ENCODE measurements around the gene SLC25A45. TPM values are rescaled to one million over a fixed set of nuclear protein-coding genes. Genes with fewer than 3 reads are reported as not detected.

SLC25A45 gene
- total RNA-seq, 1 donor from 2014 or later: 19.4 TPM

- Mint-ChIP-seq H3K27me3 (ENCODE audit: insufficient read depth) (no peaks in the 10 kb centered on the region), H3K4me3 (no peak overlapping the region), H3K4me1 (ENCODE audit: low read depth) (no peaks in the 10 kb centered on the region), H3K27ac (no peak overlapping the region), H3K9me3 (no peaks in the 10 kb centered on the region), H3K36me3 (ENCODE audit: low read depth) (peaks cover 21% of the 10 kb centered on the region)
- intact Hi-C loops (cut with micrococcal nuclease): no loop called here
- no peak for DNase-seq (ENCODE audit: low spot score)
Observed at GRCh38 chr11:65396769-65397745, 14.6 kb upstream of the SLC25A45 start.

GRCh38 chr11:65395961-65396530 is 13.6 kb upstream of the SLC25A45 start:
- H3K27ac Mint-ChIP-seq: no peak overlapping the region

GRCh38 chr11:65394125-65394536 is 11.7 kb upstream of the SLC25A45 start:
- H3K9me3 Mint-ChIP-seq: no peaks in the 10 kb centered on the region
- intact Hi-C loops (cut with micrococcal nuclease): no loop called here
- peaks cover 14% of the 10 kb centered on the region for H3K4me1 Mint-ChIP-seq (ENCODE audit: low read depth)
- H3K36me3 Mint-ChIP-seq (ENCODE audit: low read depth): peaks cover 24% of the 10 kb centered on the region
- H3K4me3 Mint-ChIP-seq: no peak overlapping the region
- H3K27me3 Mint-ChIP-seq (ENCODE audit: insufficient read depth): no peaks in the 10 kb centered on the region
- DNase-seq (ENCODE audit: low spot score): no peak
- no peak overlapping the region for H3K27ac Mint-ChIP-seq

More at GRCh38 chr11:65395961-65396530, 13.6 kb upstream of the SLC25A45 start:
- H3K9me3 Mint-ChIP-seq: no peaks in the 10 kb centered on the region
- intact Hi-C loops (cut with micrococcal nuclease): no loop called here
- no peaks in the 10 kb centered on the region for H3K27me3 Mint-ChIP-seq (ENCODE audit: insufficient read depth)
- H3K36me3 Mint-ChIP-seq (ENCODE audit: low read depth): peaks cover 21% of the 10 kb centered on the region
- peaks cover 2% of the 10 kb centered on the region for H3K4me1 Mint-ChIP-seq (ENCODE audit: low read depth)
- no peak for DNase-seq (ENCODE audit: low spot score)
- no peak overlapping the region for H3K4me3 Mint-ChIP-seq

- H3K27me3 Mint-ChIP-seq (ENCODE audit: insufficient read depth): no peaks in the 10 kb centered on the region
Observed at GRCh38 chr11:65393513-65394079, 11.2 kb upstream of the SLC25A45 start.

GRCh38 chr11:65392899-65393298 is 10.5 kb upstream of the SLC25A45 start:
- no peak overlapping the region for H3K4me3 Mint-ChIP-seq
- no peaks in the 10 kb centered on the region for H3K27me3 Mint-ChIP-seq (ENCODE audit: insufficient read depth)
- H3K36me3 Mint-ChIP-seq (ENCODE audit: low read depth): peaks cover 24% of the 10 kb centered on the region
- H3K4me1 Mint-ChIP-seq (ENCODE audit: low read depth): peaks cover 27% of the 10 kb centered on the region
- no peaks in the 10 kb centered on the region for H3K9me3 Mint-ChIP-seq
- H3K27ac Mint-ChIP-seq: peak overlapping the region; percentile 44
- intact Hi-C loops (cut with micrococcal nuclease): no loop called here
- DNase-seq (ENCODE audit: low spot score): no peak

More at GRCh38 chr11:65393513-65394079, 11.2 kb upstream of the SLC25A45 start:
- H3K27ac Mint-ChIP-seq: no peak overlapping the region
- H3K36me3 Mint-ChIP-seq (ENCODE audit: low read depth): peaks cover 25% of the 10 kb centered on the region
- no peak overlapping the region for H3K4me3 Mint-ChIP-seq
- H3K4me1 Mint-ChIP-seq (ENCODE audit: low read depth): peaks cover 20% of the 10 kb centered on the region
- intact Hi-C loops (cut with micrococcal nuclease): no loop called here
- no peak for DNase-seq (ENCODE audit: low spot score)
- no peaks in the 10 kb centered on the region for H3K9me3 Mint-ChIP-seq

- H3K27ac Mint-ChIP-seq: peak overlapping the region; percentile 55
- peaks cover 22% of the 10 kb centered on the region for H3K36me3 Mint-ChIP-seq (ENCODE audit: low read depth)
- DNase-seq (ENCODE audit: low spot score): no peak
- intact Hi-C loops (cut with micrococcal nuclease): no loop called here
- no peaks in the 10 kb centered on the region for H3K27me3 Mint-ChIP-seq (ENCODE audit: insufficient read depth)
- H3K4me3 Mint-ChIP-seq: no peak overlapping the region
- H3K9me3 Mint-ChIP-seq: no peaks in the 10 kb centered on the region
- H3K4me1 Mint-ChIP-seq (ENCODE audit: low read depth): peaks cover 27% of the 10 kb centered on the region
Observed at GRCh38 chr11:65392186-65392829, 9.9 kb upstream of the SLC25A45 start.

- DNase-seq (ENCODE audit: low spot score): no peak
- Mint-ChIP-seq H3K36me3 (ENCODE audit: low read depth) (peaks cover 18% of the 10 kb centered on the region), H3K27ac (peak overlapping the region; percentile 61), H3K4me3 (no peak overlapping the region), H3K27me3 (ENCODE audit: insufficient read depth) (no peaks in the 10 kb centered on the region), H3K4me1 (ENCODE audit: low read depth) (peaks cover 27% of the 10 kb centered on the region), H3K9me3 (no peaks in the 10 kb centered on the region)
- intact Hi-C loops (cut with micrococcal nuclease): no loop called here
Observed at GRCh38 chr11:65390996-65391395, 8.6 kb upstream of the SLC25A45 start.

- no peaks in the 10 kb centered on the region for H3K9me3 Mint-ChIP-seq
- peak overlapping the region; percentile 33 for H3K4me3 Mint-ChIP-seq
- H3K4me1 Mint-ChIP-seq (ENCODE audit: low read depth): peaks cover 31% of the 10 kb centered on the region
- H3K36me3 Mint-ChIP-seq (ENCODE audit: low read depth): peaks cover 18% of the 10 kb centered on the region
- peak overlapping the region; percentile 34 for H3K27ac Mint-ChIP-seq
- no peak for DNase-seq (ENCODE audit: low spot score)
- H3K27me3 Mint-ChIP-seq (ENCODE audit: insufficient read depth): no peaks in the 10 kb centered on the region
- intact Hi-C loops (cut with micrococcal nuclease): no loop called here
Observed at GRCh38 chr11:65390099-65390941, 7.9 kb upstream of the SLC25A45 start.

- H3K27ac Mint-ChIP-seq: peak overlapping the region; percentile 67
Observed at GRCh38 chr11:65389294-65389980, 7.0 kb upstream of the SLC25A45 start.

GRCh38 chr11:65388731-65389130 is 6.3 kb upstream of the SLC25A45 start:
- no peaks in the 10 kb centered on the region for H3K9me3 Mint-ChIP-seq
- H3K4me3 Mint-ChIP-seq: peak overlapping the region; percentile 95
- peaks cover 46% of the 10 kb centered on the region for H3K4me1 Mint-ChIP-seq (ENCODE audit: low read depth)
- no peak for DNase-seq (ENCODE audit: low spot score)
- intact Hi-C loops (cut with micrococcal nuclease): loop anchor here (5.0 kb wide), 1 partner anchor 324 kb away; the partner anchor contains the start of gene KAT5
- peak overlapping the region; percentile 67 for H3K27ac Mint-ChIP-seq
- peaks cover 21% of the 10 kb centered on the region for H3K36me3 Mint-ChIP-seq (ENCODE audit: low read depth)
- H3K27me3 Mint-ChIP-seq (ENCODE audit: insufficient read depth): no peaks in the 10 kb centered on the region

More at GRCh38 chr11:65389294-65389980, 7.0 kb upstream of the SLC25A45 start:
- Mint-ChIP-seq H3K27me3 (ENCODE audit: insufficient read depth) (no peaks in the 10 kb centered on the region), H3K9me3 (no peaks in the 10 kb centered on the region), H3K4me3 (peak overlapping the region; percentile 95), H3K36me3 (ENCODE audit: low read depth) (peaks cover 18% of the 10 kb centered on the region), H3K4me1 (ENCODE audit: low read depth) (peaks cover 39% of the 10 kb centered on the region)
- DNase-seq (ENCODE audit: low spot score): no peak
- intact Hi-C loops (cut with micrococcal nuclease): loop anchor here (5.0 kb wide), 1 partner anchor 323 kb away; the partner anchor contains the start of gene KAT5

GRCh38 chr11:65386307-65387140 is 4.1 kb upstream of the SLC25A45 start, which contains the start of gene FRMD8:
Gene FRMD8, plus strand, starts transcription at chr11:65386637. Its CDS starts 400 bp downstream, at chr11:65387037.
- peaks cover 61% of the 10 kb centered on the region for H3K4me1 Mint-ChIP-seq (ENCODE audit: low read depth)
- peak within 1 kb of the TSS; percentile 95 for H3K4me3 Mint-ChIP-seq
- H3K9me3 Mint-ChIP-seq: no peaks in the 10 kb centered on the region
- H3K36me3 Mint-ChIP-seq (ENCODE audit: low read depth): peaks cover 16% of the 10 kb centered on the region
- peak; percentile 90 for DNase-seq (ENCODE audit: low spot score)
- intact Hi-C loops (cut with micrococcal nuclease): loop anchor here (1.0 to 5.0 kb wide), 3 partner anchors 86 to 326 kb away; partner anchors contain the start of genes KAT5 and ZNRD2
- no peaks in the 10 kb centered on the region for H3K27me3 Mint-ChIP-seq (ENCODE audit: insufficient read depth)
- peak within 1 kb of the TSS; percentile 99 for H3K27ac Mint-ChIP-seq
